Esophagus (tissue), 2 donors: ENCODE results near the gene MAK. TPM values are rescaled to one million over a fixed set of nuclear protein-coding genes. Genes with fewer than 3 reads are reported as not detected.
"Not testable (repeated sequence)": the region's sequence is repeated elsewhere in the genome, so short reads cannot be mapped to it uniquely, and the experiment has no call there.

Experiments used
- H3K27ac ChIP-seq, 2 donors: one replicate each; pipeline ENCODE4 v1.5.1; 2013; ENCODE audit warnings: low read depth in 2 of 2, mild to moderate bottlenecking in 2 of 2, inconsistent platforms in 1 of 2, low read length in 1 of 2, moderate library complexity in 1 of 2
- H3K27me3 ChIP-seq, 2 donors: one replicate each; pipeline ENCODE4 v1.6.1; 2013; ENCODE audit warnings: low read length in 2 of 2, control low read depth in 1 of 2, mild to moderate bottlenecking in 1 of 2; ENCODE audit not compliant: insufficient read depth in 2 of 2, control insufficient read depth in 1 of 2
- H3K36me3 ChIP-seq, 2 donors: one replicate each; pipeline ENCODE4 v1.6.1; 2013; ENCODE audit warnings: low read length in 1 of 2; ENCODE audit not compliant: control insufficient read depth in 2 of 2, insufficient read depth in 2 of 2
- H3K4me1 ChIP-seq, 2 donors: one replicate each; pipeline ENCODE4 v1.6.1; 2013; ENCODE audit warnings: low read length in 1 of 2; ENCODE audit not compliant: control insufficient read depth in 2 of 2, insufficient read depth in 2 of 2
- H3K4me3 ChIP-seq, 2 donors: one replicate each; pipeline ENCODE4 v1.5.1; 2013; ENCODE audit warnings: low read length in 2 of 2, mild to moderate bottlenecking in 2 of 2, low read depth in 1 of 2, moderate library complexity in 1 of 2
- H3K9me3 ChIP-seq, 2 donors: one replicate each; pipeline ENCODE4 v1.6.1; 2013; ENCODE audit warnings: mild to moderate bottlenecking in 2 of 2, low read depth in 1 of 2, low read length in 1 of 2, moderate library complexity in 1 of 2; ENCODE audit not compliant: control insufficient read depth in 2 of 2, insufficient read depth in 1 of 2
- WGBS, 2 donors: extraction: QIAGEN DNeasy Blood & Tissue Kit; methylation state at CpG; one replicate each; pipeline ENCODE4 v1.1.7; 2013; 5-methylcytosine and 5-hydroxymethylcytosine counted together
- polyA plus RNA-seq, 2 donors: library from polyadenylated mRNA; stranded (reverse); fragments of 200-250 nt; gene quantifications; one replicate each; pipeline ENCODE4 v1.2.3, GENCODE V29; 2013
- donor health status: healthy with polysubstance abuse.
- donor health status: Bipolar disorder and iron deficiency.

The MAK gene
- polyA plus RNA-seq, 2 donors = 0.02 to 0.04 TPM

DNA sequence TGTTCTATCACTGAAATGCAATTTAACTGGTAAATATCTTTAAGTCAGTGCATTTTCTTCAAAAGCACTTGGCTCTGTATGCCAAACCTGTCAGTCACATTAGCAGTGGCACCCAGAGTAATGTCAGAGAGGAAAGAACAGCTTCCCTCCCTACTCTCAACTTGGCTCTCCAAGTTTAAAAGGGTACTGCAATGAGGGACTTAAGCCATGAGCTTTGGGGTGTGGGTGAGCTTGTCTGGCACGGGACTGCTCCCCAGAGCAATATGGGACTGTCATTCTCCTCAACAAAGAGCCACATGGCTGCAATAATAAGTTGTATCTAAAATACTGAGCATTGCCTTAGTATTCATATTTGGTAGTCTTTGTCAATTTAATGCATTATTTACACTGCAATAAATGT, 39.5 kb upstream of the MAK start:
- no peaks in the 10 kb centered on the region for H3K9me3 ChIP-seq
- H3K27ac ChIP-seq = no peak overlapping the region
- no peaks in the 10 kb centered on the region for H3K36me3 ChIP-seq
- 81 to 90% methylated on average over 1 of the region's 1 CpG for WGBS, 2 donors
- no peak overlapping the region for H3K4me3 ChIP-seq
- peaks cover 3 to 10% of the 10 kb centered on the region in 2 donors for H3K27me3 ChIP-seq
- H3K4me1 ChIP-seq = peaks cover 2 to 4% of the 10 kb centered on the region in 2 donors

DNA sequence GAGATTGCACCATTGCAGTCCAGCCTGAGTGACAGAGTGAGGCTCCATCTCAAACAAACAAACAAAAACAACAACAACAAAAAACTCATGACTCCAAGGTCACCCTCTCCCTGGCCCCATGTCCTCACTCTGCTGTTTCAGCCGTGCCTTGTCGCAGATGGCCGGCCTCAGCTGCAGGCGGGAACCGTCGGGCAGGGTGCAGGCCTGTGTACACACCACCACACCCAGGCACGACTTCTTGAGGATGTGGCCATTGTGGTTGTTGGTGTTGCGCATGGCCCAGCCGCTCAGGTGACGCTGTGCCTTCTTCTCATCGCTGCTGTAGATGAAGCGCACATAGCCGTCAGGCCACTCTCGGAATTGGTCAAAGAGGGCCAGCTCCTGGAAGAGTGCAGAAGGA, 38.7 kb upstream of the MAK start:
- Histone ChIP-seq H3K27me3 (peaks cover 3 to 6% of the 10 kb centered on the region in 2 donors), H3K9me3 (no peaks in the 10 kb centered on the region), H3K4me1 (no peaks in the 10 kb centered on the region), H3K4me3 (no peak overlapping the region), H3K36me3 (no peaks in the 10 kb centered on the region), H3K27ac (no peak overlapping the region)
- WGBS, 2 donors = 93 to 95% methylated on average over 14 of the region's 14 CpGs

GRCh38 chr6:10875026-10875425, 36.7 kb upstream of the MAK start:
- no peak overlapping the region for H3K27ac ChIP-seq
- H3K9me3 ChIP-seq = no peaks in the 10 kb centered on the region
- no peaks in the 10 kb centered on the region for H3K4me1 ChIP-seq
- no peaks in the 10 kb centered on the region for H3K36me3 ChIP-seq
- 81 to 85% methylated on average over 4 of the region's 4 CpGs for whole genome bisulfite sequencing, 2 donors
- H3K4me3 ChIP-seq = no peak overlapping the region
- H3K27me3 ChIP-seq = no peaks in the 10 kb centered on the region

DNA sequence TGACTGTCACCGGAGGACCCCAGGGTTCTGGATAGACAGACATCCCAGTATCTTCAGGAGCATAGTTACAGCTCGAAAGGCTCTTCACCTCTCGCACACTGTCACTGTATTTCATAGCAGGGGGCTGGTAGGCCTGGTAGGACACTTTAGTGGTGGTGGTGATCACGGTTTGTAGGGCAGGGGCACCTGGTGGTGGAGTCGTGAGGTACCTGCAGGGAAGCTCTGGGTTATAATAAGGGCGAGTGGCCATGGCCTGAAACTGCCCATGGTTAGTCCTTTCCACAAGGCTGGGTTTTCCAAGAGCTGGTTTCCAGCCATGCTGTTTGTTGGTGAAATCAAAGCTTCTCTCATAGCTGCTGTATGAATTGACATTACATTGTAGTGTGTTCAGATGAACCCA, 35.9 kb upstream of the MAK start:
- Histone ChIP-seq H3K4me3 (no peak overlapping the region), H3K4me1 (no peaks in the 10 kb centered on the region), H3K36me3 (no peaks in the 10 kb centered on the region), H3K9me3 (no peaks in the 10 kb centered on the region), H3K27me3 (no peaks in the 10 kb centered on the region), H3K27ac (no peak overlapping the region)
- 86 to 88% methylated on average over 6 of the region's 6 CpGs for WGBS, 2 donors

GRCh38 chr6:10873374-10873773, 35.0 kb upstream of the MAK start:
- H3K27ac ChIP-seq = no peak overlapping the region
- 17 to 26% methylated on average over 1 of the region's 1 CpG for WGBS, 2 donors
- no peak overlapping the region for H3K4me3 ChIP-seq
- H3K4me1 ChIP-seq = no peaks in the 10 kb centered on the region
- no peaks in the 10 kb centered on the region for H3K27me3 ChIP-seq
- no peaks in the 10 kb centered on the region for H3K9me3 ChIP-seq
- H3K36me3 ChIP-seq = no peaks in the 10 kb centered on the region

- 82 to 85% methylated on average over 3 of the region's 3 CpGs for WGBS, 2 donors
- Histone ChIP-seq H3K27me3 (no peaks in the 10 kb centered on the region), H3K36me3 (no peaks in the 10 kb centered on the region), H3K27ac (no peak overlapping the region), H3K4me3 (no peak overlapping the region), H3K4me1 (no peaks in the 10 kb centered on the region), H3K9me3 (no peaks in the 10 kb centered on the region)
These were observed 29.6 kb upstream of the MAK start for GRCh38 chr6:10867952-10868351.

GRCh38 chr6:10866709-10867108, 28.4 kb upstream of the MAK start:
- 79 to 80% methylated on average over 3 of the region's 3 CpGs for WGBS, 2 donors

DNA sequence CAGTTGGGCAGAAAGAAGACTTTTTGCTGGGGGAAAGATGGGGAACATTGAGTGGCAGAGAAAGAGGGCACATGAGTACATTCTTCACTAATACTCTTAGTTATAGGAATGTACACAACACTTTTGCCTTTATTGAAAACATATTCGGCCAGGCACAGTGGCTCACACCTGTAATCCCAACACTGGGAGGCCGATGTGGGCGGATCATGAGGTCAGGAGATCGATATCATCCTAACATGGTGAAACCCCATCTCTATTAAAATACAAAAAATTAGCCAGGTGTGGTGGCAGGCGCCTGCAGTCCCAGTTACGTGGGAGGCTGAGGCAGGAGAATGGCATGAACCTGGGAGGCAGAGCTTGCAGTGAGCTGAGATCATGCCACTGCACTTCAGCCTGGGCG, 24.7 kb upstream of the MAK start:
- WGBS, 2 donors = 93 to 95% methylated on average over 6 to 7 of the region's 7 CpGs
- not testable (repeated sequence) for H3K27me3 ChIP-seq, H3K9me3 ChIP-seq, H3K27ac ChIP-seq, H3K36me3 ChIP-seq, H3K4me1 ChIP-seq, H3K4me3 ChIP-seq

More at GRCh38 chr6:10866709-10867108, 28.4 kb upstream of the MAK start:
- not testable (repeated sequence) for H3K27ac ChIP-seq, H3K36me3 ChIP-seq, H3K4me3 ChIP-seq, H3K27me3 ChIP-seq, H3K4me1 ChIP-seq, H3K9me3 ChIP-seq

- no peak overlapping the region for H3K4me3 ChIP-seq
- H3K9me3 ChIP-seq = no peaks in the 10 kb centered on the region
- H3K27me3 ChIP-seq = no peaks in the 10 kb centered on the region
- H3K36me3 ChIP-seq = no peaks in the 10 kb centered on the region
- H3K27ac ChIP-seq = no peak overlapping the region
- 85 to 88% methylated on average over 4 of the region's 4 CpGs for WGBS, 2 donors
- H3K4me1 ChIP-seq = no peaks in the 10 kb centered on the region
These were observed 24.0 kb upstream of the MAK start for GRCh38 chr6:10862361-10862760.

DNA sequence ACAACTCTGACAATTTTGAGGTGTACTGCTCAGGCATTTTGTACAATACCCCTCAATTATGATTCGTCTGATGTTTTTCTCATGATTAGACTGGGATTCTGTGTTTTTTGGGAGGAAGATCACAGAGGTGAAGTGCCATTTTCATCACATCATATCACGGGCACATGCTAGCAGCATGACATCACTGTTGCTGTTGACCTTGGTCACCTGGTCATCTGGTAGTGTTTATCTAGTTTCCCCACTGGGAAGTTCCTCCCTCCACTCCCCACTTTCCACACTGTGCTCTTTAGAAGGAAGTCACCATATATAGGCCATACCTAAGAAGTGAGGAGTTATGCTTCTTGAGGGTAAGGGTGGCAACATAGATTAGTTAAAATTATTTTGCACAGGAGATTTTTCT, 22.7 kb upstream of the MAK start:
- no peaks in the 10 kb centered on the region for H3K4me1 ChIP-seq
- no peak overlapping the region for H3K27ac ChIP-seq
- WGBS, 2 donors = 86 to 93% methylated on average over 2 of the region's 2 CpGs
- no peaks in the 10 kb centered on the region for H3K9me3 ChIP-seq
- H3K4me3 ChIP-seq = no peak overlapping the region
- no peaks in the 10 kb centered on the region for H3K27me3 ChIP-seq
- H3K36me3 ChIP-seq = no peaks in the 10 kb centered on the region
